HG02970 (cell line): ENCODE results near the gene KCNG4.
"Not testable (repeated sequence)": the region's sequence is repeated elsewhere in the genome, so short reads cannot be mapped to it uniquely, and the experiment has no call there.

Source experiments
- ATAC-seq: cut with Tn5 transposase; IDR thresholded peaks from one replicate; pipeline ENCODE4 v1.9.1; 2021; ENCODE audit warnings: mild to moderate bottlenecking, moderate library complexity, moderate number of reproducible peaks; ENCODE audit not compliant: unreplicated experiment, low FRiP score

The KCNG4 gene

GRCh38 chr16:84237994-84238750, 1.6 kb downstream of the KCNG4 start:
- ATAC-seq, result no peak

- no peak for ATAC-seq
These were observed 3.1 kb downstream of the KCNG4 start for GRCh38 chr16:84236671-84237070.

- ATAC-seq, result no peak
These were observed 5.2 kb downstream of the KCNG4 start for GRCh38 chr16:84234321-84235241.

GRCh38 chr16:84233748-84234147, 6.1 kb downstream of the KCNG4 start:
- no peak for ATAC-seq

GRCh38 chr16:84232969-84233368, 6.8 kb downstream of the KCNG4 start:
- ATAC-seq, result no peak

- ATAC-seq, result no peak
These were observed 7.8 kb downstream of the KCNG4 start for GRCh38 chr16:84232060-84232459.

GRCh38 chr16:84229471-84229870, 10.3 kb downstream of the KCNG4 start:
- no peak for ATAC-seq

- ATAC-seq, result no peak
These were observed 11.5 kb downstream of the KCNG4 start for GRCh38 chr16:84228256-84228838.

- ATAC-seq, result no peak
These were observed 12.3 kb downstream of the KCNG4 start for GRCh38 chr16:84227548-84227947.

GRCh38 chr16:84226026-84226425, 13.8 kb downstream of the KCNG4 start:
- no peak for ATAC-seq

- no peak for ATAC-seq
These were observed 14.2 kb downstream of the KCNG4 start for GRCh38 chr16:84225571-84225970.

GRCh38 chr16:84225126-84225525, 14.7 kb downstream of the KCNG4 start:
- ATAC-seq, result no peak

- ATAC-seq, result no peak
These were observed 15.3 kb downstream of the KCNG4 start for GRCh38 chr16:84224554-84224953.

- ATAC-seq, result no peak
These were observed 16.4 kb downstream of the KCNG4 start for GRCh38 chr16:84223456-84223855.

GRCh38 chr16:84220851-84221250, 19.0 kb downstream of the KCNG4 start:
- ATAC-seq, result no peak

GRCh38 chr16:84218956-84219355, 20.9 kb downstream of the KCNG4 start:
- no peak for ATAC-seq

- no peak for ATAC-seq
These were observed 21.5 kb downstream of the KCNG4 start for GRCh38 chr16:84218176-84218823.

- ATAC-seq, result not testable (repeated sequence)
These were observed 23.7 kb downstream of the KCNG4 start for GRCh38 chr16:84216144-84216543.

GRCh38 chr16:84215531-84215930, 24.3 kb downstream of the KCNG4 start:
- no peak for ATAC-seq

- no peak for ATAC-seq
These were observed 25.3 kb downstream of the KCNG4 start for GRCh38 chr16:84214451-84215066.
